SK-N-SH treated with all-trans-retinoic acid at 6 μM for 48 hours (cell line): Measurements from ENCODE around the gene SYTL5.

Source experiments
- ATAC-seq: fragments of 200-7000 bp; cut with Tn5 transposase; 3 replicates; pipeline ENCODE4 v1.9.1; 2020; ENCODE audit warnings: mild to moderate bottlenecking, moderate library complexity
- ARNTL ChIP-seq: fragments of 450-650 bp; formaldehyde crosslinking; IDR thresholded peaks from 2 replicates; pipeline ENCODE4 v1.5.0; 2020; ENCODE audit warnings: low read depth, mild to moderate bottlenecking, moderate library complexity, borderline replicate concordance
- BACH2 ChIP-seq: fragments of 250-450 bp; sonication (Bioruptor Pico); IDR thresholded peaks from 2 replicates; pipeline ENCODE4 v1.9.0; 2021; ENCODE audit warnings: mild to moderate bottlenecking, borderline replicate concordance
- CSDC2 ChIP-seq: fragments of 250-450 bp; sonication (Bioruptor Pico); IDR thresholded peaks from 2 replicates; pipeline ENCODE4 v1.5.0; 2020; ENCODE audit warnings: mild to moderate bottlenecking, moderate library complexity
- CSRNP3 ChIP-seq: fragments of 250-450 bp; sonication (Bioruptor Pico); IDR thresholded peaks from 2 replicates; pipeline ENCODE4 v1.5.1; 2021; ENCODE audit warnings: mild to moderate bottlenecking, moderate library complexity
- ESRRG ChIP-seq: fragments of 250-450 bp; sonication (Bioruptor Pico); IDR thresholded peaks from 2 replicates; pipeline ENCODE4 v1.6.1; 2021; ENCODE audit warnings: mild to moderate bottlenecking
- GLIS3 ChIP-seq: fragments of 250-450 bp; sonication (Bioruptor Pico); IDR thresholded peaks from 2 replicates; pipeline ENCODE4 v1.5.0; 2020; ENCODE audit warnings: mild to moderate bottlenecking, moderate library complexity
- ISL1 ChIP-seq: fragments of 250-450 bp; sonication (Bioruptor Pico); IDR thresholded peaks from 2 replicates; pipeline ENCODE4 v2.1.2; 2022; ENCODE audit warnings: mild to moderate bottlenecking, moderate library complexity
- OSR1 ChIP-seq: fragments of 250-450 bp; sonication (Bioruptor Pico); IDR thresholded peaks from 2 replicates; pipeline ENCODE4 v1.8.0; 2022; ENCODE audit warnings: moderate library complexity, mild to moderate bottlenecking, inconsistent platforms
- PATZ1 ChIP-seq: fragments of 250-450 bp; sonication (Bioruptor Pico); IDR thresholded peaks from 2 replicates; pipeline ENCODE4 v1.8.0; 2020; ENCODE audit warnings: mild to moderate bottlenecking, moderate library complexity, borderline replicate concordance
- POU6F1 ChIP-seq: fragments of 250-450 bp; sonication (Bioruptor Pico); IDR thresholded peaks from 2 replicates; pipeline ENCODE4 v1.8.0; 2021; ENCODE audit warnings: low read depth, mild to moderate bottlenecking, moderate library complexity, borderline replicate concordance
- PPARA ChIP-seq: fragments of 250-450 bp; sonication (Bioruptor Pico); IDR thresholded peaks from 2 replicates; pipeline ENCODE4 v1.5.0; 2020; ENCODE audit warnings: mild to moderate bottlenecking, borderline replicate concordance
- RARB ChIP-seq: fragments of 250-450 bp; sonication (Bioruptor Pico); IDR thresholded peaks from 2 replicates; pipeline ENCODE4 v1.8.0; 2021; ENCODE audit warnings: mild to moderate bottlenecking, moderate library complexity
- SNAI2 ChIP-seq: fragments of 250-450 bp; sonication (Bioruptor Pico); IDR thresholded peaks from 2 replicates; pipeline ENCODE4 v1.5.0; 2020; ENCODE audit warnings: mild to moderate bottlenecking, moderate library complexity
- TCF4 ChIP-seq: fragments of 250-450 bp; sonication (Bioruptor Pico); IDR thresholded peaks from 2 replicates; pipeline ENCODE4 v1.8.0; 2021; ENCODE audit warnings: mild to moderate bottlenecking, moderate library complexity, borderline replicate concordance
- TOX ChIP-seq: fragments of 250-450 bp; sonication (Bioruptor Pico); IDR thresholded peaks from 2 replicates; pipeline ENCODE4 v1.8.0; 2021; ENCODE audit warnings: mild to moderate bottlenecking, moderate library complexity, borderline replicate concordance
- ZC3H10 ChIP-seq: fragments of 250-450 bp; sonication (Bioruptor Pico); IDR thresholded peaks from 2 replicates; pipeline ENCODE4 v1.5.1; 2021; ENCODE audit warnings: mild to moderate bottlenecking, moderate library complexity
- ZFP3 ChIP-seq: fragments of 250-450 bp; sonication (Bioruptor Pico); IDR thresholded peaks from 2 replicates; pipeline ENCODE4 v1.5.0; 2020; ENCODE audit warnings: mild to moderate bottlenecking, moderate library complexity
- ZNF565 ChIP-seq: fragments of 450-650 bp; formaldehyde crosslinking; conservative IDR thresholded peaks from 2 replicates; pipeline ENCODE4 v1.5.0; 2020; ENCODE audit warnings: low read depth, mild to moderate bottlenecking, moderate library complexity
- ZNF70 ChIP-seq: fragments of 450-650 bp; formaldehyde crosslinking; IDR thresholded peaks from 2 replicates; pipeline ENCODE4 v1.5.0; 2020; ENCODE audit warnings: mild to moderate bottlenecking, moderate library complexity
- ZNF8 ChIP-seq: fragments of 450-650 bp; formaldehyde crosslinking; IDR thresholded peaks from 2 replicates; pipeline ENCODE4 v1.5.0; 2020; ENCODE audit warnings: mild to moderate bottlenecking, moderate library complexity
- TF ChIP-seq, protein P1 (sequence below): fragments of 250-450 bp; sonication (Bioruptor Pico); IDR thresholded peaks from 2 replicates; pipeline ENCODE4 v1.5.0; 2020; ENCODE audit warnings: mild to moderate bottlenecking, moderate library complexity
- TF ChIP-seq, protein P2 (sequence below): fragments of 250-450 bp; sonication (Bioruptor Pico); IDR thresholded peaks from 2 replicates; pipeline ENCODE4 v1.5.1; 2020; ENCODE audit warnings: low read depth, mild to moderate bottlenecking, moderate library complexity

The SYTL5 gene

GRCh38 chrX:38069273-38069672 is 62.9 kb downstream of the SYTL5 start:
- TF ChIP-seq OSR1 (CRISPR knock-in tag) (no peak), TCF4 (CRISPR knock-in tag) (no peak), ZNF565 (no peak), CSDC2 (CRISPR knock-in tag) (no peak), GLIS3 (CRISPR knock-in tag) (no peak), ZFP3 (no peak), ZC3H10 (CRISPR knock-in tag) (no peak), ZNF8 (CRISPR knock-in tag) (no peak), TOX (CRISPR knock-in tag) (no peak), POU6F1 (no peak), PPARA (no peak), CSRNP3 (CRISPR knock-in tag) (no peak), ARNTL (no peak), BACH2 (CRISPR knock-in tag) (no peak)
- TF ChIP-seq, protein P1, sequence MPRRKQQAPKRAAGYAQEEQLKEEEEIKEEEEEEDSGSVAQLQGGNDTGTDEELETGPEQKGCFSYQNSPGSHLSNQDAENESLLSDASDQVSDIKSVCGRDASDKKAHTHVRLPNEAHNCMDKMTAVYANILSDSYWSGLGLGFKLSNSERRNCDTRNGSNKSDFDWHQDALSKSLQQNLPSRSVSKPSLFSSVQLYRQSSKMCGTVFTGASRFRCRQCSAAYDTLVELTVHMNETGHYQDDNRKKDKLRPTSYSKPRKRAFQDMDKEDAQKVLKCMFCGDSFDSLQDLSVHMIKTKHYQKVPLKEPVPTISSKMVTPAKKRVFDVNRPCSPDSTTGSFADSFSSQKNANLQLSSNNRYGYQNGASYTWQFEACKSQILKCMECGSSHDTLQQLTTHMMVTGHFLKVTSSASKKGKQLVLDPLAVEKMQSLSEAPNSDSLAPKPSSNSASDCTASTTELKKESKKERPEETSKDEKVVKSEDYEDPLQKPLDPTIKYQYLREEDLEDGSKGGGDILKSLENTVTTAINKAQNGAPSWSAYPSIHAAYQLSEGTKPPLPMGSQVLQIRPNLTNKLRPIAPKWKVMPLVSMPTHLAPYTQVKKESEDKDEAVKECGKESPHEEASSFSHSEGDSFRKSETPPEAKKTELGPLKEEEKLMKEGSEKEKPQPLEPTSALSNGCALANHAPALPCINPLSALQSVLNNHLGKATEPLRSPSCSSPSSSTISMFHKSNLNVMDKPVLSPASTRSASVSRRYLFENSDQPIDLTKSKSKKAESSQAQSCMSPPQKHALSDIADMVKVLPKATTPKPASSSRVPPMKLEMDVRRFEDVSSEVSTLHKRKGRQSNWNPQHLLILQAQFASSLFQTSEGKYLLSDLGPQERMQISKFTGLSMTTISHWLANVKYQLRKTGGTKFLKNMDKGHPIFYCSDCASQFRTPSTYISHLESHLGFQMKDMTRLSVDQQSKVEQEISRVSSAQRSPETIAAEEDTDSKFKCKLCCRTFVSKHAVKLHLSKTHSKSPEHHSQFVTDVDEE (CRISPR knock-in tag): no peak
- ATAC-seq: no peak

- TF ChIP-seq RARB (CRISPR knock-in tag) (no peak), BACH2 (CRISPR knock-in tag) (no peak), PATZ1 (CRISPR knock-in tag) (no peak), PPARA (no peak), ISL1 (no peak), GLIS3 (CRISPR knock-in tag) (no peak), SNAI2 (no peak), ZFP3 (no peak), OSR1 (CRISPR knock-in tag) (no peak), CSDC2 (CRISPR knock-in tag) (no peak), ZC3H10 (CRISPR knock-in tag) (no peak), ARNTL (no peak)
- no peak for ATAC-seq
Measured at GRCh38 chrX:38069991-38070390, 63.6 kb downstream of the SYTL5 start.

DNA sequence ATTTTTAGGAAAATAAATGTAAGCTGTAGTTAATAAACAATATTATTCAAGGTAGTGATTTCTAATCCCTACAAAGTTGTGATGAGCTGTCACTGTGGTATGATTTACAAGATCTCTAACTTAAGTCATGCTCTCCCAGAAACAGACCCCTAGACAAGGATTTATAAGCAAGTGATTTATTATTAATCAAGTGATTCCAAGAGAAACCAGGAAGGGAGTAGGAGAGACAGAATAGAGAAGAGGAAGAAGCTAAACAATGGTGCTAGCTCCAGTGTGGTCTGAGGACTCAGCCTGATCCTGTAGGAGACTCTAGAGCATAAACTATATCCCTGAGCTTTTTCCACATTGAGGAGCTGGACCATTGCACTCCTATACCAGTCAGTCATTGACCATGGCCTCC is 73.1 kb downstream of the SYTL5 start:
- ATAC-seq: no peak
- TF ChIP-seq POU6F1 (no peak), ZNF565 (no peak), ZNF70 (CRISPR knock-in tag) (no peak), ZFP3 (no peak), SNAI2 (no peak), ESRRG (no peak), RARB (CRISPR knock-in tag) (no peak), TCF4 (CRISPR knock-in tag) (no peak), PATZ1 (CRISPR knock-in tag) (no peak), OSR1 (CRISPR knock-in tag) (no peak), ZNF8 (CRISPR knock-in tag) (no peak)
- TF ChIP-seq, protein P2, sequence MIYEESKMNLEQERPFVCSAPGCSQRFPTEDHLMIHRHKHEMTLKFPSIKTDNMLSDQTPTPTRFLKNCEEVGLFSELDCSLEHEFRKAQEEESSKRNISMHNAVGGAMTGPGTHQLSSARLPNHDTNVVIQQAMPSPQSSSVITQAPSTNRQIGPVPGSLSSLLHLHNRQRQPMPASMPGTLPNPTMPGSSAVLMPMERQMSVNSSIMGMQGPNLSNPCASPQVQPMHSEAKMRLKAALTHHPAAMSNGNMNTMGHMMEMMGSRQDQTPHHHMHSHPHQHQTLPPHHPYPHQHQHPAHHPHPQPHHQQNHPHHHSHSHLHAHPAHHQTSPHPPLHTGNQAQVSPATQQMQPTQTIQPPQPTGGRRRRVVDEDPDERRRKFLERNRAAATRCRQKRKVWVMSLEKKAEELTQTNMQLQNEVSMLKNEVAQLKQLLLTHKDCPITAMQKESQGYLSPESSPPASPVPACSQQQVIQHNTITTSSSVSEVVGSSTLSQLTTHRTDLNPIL (CRISPR knock-in tag): no peak
- TF ChIP-seq, protein P1 (CRISPR knock-in tag): no peak
- TF ChIP-seq, all 23 proteins: peak for 0
